IPS DF 19.7 (cell line): ENCODE data around the gene WDR76.

Experiments
- DNase-seq: peaks from one replicate; pipeline ENCODE4 v3.0.0-alpha.2; 2013; ENCODE audit warnings: low read depth, low spot score

WDR76 gene

DNA sequence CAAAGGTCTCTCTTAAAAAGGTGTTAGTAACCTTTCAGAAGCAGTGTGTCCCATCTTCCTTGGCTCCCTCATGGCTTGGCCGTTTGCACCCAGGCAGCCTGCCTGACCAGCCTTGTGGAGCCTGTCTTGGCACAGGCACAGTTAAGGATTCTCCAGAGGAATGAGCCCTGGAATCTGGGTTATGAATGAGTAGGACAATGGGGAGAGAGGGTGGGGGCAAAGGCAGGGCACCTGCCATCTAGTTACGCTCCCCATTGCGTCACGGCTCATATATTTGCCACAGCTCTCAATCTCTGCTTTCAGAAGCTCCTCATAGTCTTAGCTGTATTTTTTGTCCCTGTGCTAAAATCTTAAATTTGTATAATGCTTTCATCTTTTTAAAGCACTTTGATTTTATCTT is 50.6 kb downstream of the WDR76 start:
- DNase-seq = no peak

DNA sequence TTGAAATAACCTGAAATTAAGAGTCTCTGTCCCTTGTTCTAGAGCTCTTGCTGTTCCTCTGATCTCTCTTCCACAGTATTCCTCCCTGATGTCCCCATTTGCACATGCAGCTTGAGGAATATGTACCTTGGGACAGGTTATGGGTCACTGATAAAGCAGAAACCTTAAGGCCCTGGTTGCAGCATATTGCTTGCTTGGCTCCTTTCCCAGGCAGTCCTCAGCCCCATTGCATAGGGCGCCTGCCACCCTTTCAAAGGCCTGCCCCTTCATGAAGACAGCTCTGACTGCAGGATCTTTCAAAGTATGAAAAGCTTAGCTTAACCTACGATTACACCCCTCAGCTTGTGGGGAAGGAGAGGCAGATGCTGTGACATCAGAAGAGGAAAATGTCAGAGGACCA is 51.6 kb downstream of the WDR76 start:
- no peak for DNase-seq

DNA sequence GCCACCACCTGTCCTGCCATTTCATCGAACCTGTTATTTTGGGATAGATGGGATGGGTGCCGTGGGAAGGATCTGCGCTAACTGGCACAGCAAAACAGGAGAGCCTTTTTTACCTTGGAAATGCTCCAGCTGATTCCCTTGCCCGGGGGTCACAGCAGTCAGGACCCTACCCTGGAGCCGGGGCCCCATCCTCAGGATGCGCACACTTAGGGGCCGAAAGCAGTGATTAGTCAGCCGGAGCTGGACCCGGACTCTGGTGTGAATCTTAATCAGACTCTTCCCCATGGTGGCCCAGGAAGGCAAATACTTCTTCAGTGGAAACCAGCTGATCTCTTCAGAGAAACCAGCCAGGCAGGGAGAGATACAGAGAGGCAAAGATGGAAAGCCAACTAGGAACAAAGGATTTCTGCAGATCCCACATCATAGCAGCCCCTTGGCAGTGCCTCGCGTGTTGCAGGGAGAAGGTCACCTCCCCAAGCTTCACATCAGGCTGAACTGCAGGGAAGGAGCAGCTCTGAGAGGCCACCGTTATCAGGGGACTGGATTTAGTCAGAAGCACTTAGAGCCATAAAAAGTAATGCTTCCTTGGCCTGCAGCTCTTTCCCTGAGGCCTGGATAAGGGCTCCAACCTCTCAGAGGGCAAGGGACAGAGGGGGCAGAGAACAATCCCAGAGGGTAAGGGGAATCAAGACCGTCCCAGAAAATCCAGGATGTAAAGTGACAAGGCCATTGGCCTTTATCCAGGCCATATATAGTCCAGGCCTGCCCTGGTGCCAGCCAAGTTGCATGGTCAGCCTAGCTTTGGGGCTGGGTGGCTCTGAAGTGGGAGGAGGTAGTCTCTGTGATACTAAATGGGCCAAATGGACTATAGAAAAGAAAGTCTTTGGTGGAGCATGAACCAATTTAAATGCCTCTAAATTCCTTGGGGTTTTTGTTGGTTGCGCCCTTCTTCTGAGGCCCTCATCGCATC is 52.9 kb downstream of the WDR76 start:
- no peak for DNase-seq

DNA sequence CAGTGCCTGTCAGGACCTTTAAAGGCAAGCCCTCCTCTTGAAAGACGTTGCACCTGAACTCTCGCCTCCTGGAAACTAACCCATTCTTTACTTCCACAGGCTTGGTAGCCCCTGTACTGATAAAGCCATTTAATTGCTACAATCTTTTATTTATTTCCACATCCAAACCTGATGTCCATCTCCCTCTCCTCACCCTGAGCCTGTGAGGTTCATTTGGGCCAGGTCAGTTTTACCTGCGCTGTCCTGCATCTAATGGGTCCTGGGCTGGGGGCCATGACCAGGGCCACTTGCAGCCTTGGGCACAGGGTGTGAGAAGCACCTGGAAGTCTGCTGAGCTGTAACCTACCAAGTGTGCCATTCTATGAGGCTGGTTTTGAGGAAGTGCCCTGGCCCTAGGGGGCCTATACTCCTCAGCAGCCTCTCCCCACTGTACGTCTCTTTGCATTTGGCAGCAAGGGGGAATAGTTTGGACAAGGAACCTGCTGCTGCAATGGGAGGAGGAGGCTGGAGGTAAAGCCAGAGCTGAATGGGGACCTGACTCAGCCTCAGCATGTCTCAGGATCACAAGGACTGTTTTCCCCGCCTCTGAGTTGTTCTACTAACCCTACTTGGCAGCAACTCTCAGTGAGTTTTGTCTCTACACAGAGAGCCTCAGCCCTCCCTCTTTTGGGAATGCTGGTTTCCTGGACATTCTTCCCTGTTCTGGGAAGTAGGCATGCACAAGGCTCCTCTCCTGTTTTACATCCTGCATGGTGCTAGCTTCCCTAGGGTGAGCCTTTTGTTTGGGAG is 53.8 kb downstream of the WDR76 start:
- DNase-seq = no peak

DNA sequence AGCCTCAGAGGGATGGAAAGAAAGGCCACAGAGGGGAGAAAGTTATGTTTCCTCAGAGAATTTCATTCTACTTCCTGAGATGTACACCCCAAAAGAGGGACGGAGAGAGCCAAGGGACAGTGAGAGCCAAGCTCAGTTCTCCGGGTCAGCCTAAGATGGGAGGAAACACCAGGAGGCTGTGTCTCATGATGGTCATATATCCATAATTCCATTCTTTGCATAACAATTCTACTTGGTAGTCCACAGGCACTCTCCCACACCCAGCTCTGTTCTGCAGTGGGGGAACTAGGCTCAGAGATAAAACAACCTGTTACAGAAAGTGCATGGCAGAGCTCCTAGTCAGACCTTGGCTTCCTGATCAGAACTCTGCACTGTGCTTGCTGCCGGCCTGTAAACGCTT is 54.4 kb downstream of the WDR76 start:
- DNase-seq = no peak

DNA sequence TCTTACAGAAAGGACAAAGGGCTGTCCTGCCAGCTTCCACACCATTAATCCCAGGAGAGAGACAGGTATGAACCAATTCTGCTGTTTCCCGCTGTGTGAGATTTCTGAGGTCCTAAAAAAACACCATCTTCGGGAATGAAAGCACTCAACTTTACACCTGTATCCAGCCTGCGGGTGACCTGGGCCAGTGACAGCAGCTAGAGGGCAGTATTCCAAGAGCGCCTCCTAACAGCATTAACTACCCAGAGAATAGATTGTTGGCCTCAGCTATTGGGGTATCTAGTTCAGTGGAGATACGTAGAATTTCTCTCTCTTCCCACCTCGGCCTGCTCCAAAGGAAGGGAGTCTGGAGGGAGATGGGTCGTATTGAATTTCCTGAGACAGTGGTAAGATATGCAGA is 55.1 kb downstream of the WDR76 start:
- no peak for DNase-seq

DNA sequence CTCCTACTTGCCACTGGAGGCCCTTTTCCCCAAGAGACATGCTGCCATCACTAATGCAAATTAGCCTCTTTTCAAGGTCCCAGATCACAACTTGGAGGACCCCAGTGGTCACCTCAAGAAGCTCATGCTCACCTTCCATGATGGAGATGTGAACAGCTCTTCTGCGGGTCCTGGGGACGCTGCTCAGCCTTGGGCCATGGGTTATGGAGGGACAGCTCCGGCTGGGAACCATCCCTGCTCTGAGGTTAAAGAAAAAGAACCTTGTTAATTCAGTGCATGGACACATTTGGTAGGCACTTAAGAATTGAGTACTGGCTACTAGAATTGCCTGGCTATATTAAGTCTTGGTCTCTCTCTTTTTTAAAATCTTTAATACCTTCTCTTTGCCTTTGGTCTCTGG is 56.8 kb downstream of the WDR76 start:
- DNase-seq = no peak

DNA sequence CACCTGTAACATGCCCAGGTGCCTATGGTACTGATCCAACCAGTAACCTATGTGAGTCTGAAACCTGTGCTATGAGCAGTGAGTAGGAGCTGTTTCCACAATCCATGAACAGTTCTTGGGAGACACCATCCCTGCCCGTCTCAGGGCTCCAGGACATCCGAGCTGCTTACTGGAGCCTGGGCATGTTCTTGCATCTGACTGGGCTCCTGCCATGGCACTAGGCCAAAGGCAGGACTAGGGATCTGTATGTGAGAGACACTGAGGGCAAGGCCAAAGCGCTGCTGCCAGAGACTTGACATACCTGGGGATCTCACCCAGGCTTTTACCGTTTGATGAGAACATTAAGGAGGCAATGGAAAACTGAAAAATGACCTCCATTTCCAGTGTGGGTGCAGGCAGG is 59.8 kb downstream of the WDR76 start:
- no peak for DNase-seq

DNA sequence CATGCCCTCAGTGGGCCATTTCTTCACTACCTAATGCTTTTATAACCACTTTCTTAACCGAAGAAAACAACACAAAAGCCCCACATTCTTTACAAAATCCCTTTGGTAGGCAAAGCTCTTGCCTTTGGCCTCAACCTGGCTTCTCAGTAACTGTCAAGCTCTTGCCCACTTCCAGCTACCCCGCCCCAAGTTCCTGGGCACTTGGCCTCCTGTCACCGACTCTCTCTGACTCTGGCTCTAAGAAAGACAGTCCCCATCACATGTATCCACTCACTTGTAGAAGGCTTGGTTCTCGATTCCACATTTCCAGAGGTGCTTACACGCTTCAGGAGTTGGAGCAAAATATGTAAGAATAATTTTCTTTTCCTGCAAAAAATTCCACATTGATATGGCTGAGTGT is 61.1 kb downstream of the WDR76 start:
- DNase-seq = no peak

DNA sequence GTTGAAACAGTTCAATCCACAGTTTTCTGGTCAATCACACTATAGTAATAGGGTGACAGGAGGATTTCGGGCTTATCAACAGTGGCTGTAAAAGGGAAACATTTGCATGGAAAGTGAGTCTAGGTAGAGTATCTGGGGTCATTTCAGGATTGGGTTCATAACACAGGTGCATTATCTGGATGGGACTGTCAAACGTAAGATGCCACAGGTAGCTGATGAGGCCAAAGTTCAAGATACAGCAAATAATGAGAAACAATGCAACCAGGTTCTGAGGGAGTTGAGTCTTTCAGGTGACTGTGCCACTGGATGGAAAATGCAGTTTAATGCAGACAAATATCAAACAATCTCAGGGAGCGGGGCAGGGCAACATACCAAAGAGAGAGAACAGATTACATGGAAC is 62.2 kb downstream of the WDR76 start:
- no peak for DNase-seq

DNA sequence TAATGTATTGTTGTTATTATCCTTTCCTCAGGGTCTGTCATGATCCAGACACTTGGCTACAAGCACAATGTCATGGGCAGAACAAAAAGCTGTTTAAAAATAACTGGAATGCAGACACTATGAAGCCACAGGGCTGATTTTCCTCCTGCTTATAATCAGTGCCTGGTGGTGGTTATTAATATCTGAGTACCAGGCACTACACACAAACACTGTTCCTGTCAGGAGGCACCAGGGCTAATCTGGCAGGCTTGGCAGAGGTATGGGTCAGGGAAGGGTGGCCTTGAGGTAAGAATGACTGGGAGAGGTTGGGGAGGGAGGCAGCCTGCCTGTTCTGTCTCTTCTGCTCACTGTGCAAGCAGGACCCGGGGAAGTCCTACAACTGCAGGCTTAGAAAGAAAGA is 67.2 kb downstream of the WDR76 start:
- DNase-seq = no peak

DNA sequence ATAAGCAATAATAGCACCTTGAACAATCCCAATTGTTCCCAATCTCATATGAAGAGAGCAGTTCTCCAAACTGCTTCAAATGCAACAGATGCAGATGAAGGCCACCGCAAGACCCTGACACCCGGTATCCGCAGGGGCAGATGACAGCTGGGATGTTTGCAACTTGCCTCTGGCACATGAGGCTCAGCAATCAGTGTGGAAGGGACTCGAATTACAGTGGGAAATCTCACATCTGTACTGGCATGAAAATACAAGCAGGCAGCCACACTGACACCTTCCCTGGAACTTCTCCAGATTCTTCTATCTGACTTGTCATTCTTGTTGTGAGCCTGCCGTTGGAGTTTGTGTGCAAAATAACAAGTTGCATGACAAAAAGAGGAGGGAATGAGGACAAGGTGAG is 68.8 kb downstream of the WDR76 start:
- DNase-seq = no peak

DNA sequence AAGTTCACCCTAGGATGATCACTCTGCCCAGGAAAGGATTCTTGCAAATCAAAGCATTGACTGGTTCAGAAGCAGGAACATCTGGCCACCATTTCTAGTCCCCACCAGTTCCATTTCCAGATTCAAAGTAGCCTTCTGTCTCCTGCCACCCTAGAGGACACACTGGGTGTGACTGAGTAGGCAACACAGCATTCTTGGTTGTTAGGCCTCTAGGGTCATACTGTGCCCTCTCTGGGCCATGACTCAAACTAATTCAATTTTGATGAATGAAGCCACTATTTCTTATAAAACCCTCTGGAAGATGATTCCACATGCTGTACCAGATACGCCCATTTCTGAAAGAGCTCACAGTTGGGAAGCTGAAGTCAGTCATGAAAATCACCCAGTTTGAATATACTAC is 69.7 kb downstream of the WDR76 start:
- DNase-seq = no peak

DNA sequence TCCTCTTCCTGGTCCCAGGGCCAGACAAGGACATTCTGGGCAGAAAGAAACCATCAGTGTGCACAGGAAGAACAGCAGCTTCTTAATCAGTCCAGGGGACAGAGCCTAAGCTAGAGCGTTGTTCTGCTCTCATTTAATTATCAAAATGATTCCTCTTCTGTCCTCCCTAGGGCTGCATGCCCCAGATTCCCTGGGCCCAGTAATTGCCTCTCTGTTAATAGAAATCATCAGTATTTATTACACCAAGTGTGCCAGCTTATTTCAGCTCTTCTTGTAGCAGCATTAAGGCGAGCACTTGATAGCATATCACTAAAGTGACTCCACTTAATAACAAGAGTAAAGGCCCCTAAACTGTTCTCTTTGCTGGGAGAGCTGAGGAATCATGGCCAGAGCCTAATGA is 72.1 kb downstream of the WDR76 start:
- DNase-seq = no peak

DNA sequence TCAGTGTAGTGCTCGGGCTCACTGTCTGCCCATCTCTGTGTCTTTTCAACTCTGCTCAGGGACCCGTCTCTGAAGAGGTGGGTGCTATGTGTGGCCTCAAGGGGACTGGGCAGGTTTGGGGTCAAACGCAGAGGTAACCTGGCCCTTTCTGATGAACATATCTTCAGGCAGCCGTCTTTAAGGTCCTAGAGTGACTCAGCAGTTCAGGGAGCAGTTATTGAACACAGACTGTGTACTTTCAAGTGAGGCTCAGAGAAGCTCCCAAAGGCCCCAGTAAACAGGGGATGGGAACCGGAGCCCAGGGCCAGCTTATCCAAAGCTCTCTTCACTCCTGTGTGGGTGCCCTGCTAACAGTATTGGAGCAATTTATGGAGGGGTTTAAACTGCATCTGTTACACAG is 73.1 kb downstream of the WDR76 start:
- no peak for DNase-seq

DNA sequence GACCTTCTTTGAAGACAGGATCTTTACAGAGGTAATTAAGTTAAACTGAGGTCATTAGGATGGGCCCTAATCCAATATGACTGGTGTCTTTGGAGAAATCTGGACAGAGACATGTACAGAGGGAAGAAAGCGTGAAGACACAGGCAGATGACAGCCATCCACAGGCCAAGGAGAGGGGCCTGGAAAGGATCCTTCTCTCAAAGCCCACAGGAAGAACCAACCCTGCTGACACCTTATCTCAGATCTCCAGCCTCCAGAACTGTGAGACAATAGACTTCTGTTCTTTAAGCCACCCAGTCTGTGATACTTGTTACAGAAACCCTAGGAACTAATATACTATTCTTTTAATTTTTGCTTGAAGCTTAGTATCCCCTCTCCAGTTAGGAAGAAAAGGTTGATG is 74.2 kb downstream of the WDR76 start:
- no peak for DNase-seq

DNA sequence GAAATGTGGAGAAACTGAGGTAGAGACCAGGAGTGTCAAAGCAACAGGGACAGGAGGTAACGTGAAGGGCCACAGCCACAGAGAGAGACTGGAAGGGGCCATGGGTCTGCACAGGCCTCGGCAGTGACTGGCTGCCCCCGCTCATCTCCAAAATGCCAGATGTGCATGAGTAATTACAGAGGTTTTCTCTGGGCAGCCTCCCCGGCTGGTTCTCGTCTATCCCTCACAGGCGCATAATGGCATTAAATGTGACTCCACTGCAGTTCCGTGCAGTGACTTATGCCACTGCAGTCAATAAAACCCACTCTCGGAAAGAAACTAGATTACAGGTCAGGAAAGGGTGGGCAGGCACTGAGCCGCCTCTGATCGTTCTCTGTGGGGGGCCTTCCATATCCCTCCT is 74.7 kb downstream of the WDR76 start:
- no peak for DNase-seq

DNA sequence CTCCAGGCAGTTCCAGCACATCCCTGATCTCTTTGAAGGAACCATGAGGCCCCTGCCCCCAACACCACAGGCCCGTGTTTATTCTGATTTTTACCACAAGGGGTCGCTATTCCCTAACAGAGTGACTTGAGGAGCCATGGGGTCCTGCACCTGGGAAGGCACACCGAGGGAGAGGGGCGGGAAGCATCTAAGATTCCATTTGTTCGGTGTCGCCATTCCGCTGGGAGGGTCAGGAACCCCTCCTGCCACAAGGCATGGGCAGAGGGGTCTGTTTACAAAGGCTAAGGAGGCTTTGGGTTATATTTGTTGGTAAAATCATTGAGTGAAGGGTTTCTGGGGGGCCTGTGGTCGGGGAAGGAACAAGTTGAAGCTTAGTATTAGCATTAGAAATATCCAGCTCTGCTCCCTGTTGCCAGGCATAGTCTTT is 77.1 kb downstream of the WDR76 start:
- DNase-seq = peak; percentile 54

DNA sequence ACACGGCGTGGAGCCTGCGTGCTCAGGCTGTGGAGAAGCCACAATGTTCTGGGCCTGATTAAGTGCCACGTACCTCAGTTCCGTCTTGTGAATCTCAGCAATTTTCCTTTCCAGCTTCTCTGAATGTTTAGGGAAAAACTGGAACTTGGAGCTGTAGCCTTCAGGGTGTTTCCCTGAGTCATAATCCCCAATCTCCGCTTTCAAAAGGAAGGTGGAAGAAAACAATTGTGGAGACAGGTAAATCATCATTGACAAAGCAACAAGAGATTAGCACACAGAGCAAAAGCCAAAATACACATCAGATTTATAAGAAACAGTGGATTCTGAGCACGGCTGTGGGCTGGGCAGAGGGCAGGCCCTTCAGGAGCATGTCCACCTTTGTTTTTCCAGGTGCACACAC is 79.0 kb downstream of the WDR76 start:
- no peak for DNase-seq

DNA sequence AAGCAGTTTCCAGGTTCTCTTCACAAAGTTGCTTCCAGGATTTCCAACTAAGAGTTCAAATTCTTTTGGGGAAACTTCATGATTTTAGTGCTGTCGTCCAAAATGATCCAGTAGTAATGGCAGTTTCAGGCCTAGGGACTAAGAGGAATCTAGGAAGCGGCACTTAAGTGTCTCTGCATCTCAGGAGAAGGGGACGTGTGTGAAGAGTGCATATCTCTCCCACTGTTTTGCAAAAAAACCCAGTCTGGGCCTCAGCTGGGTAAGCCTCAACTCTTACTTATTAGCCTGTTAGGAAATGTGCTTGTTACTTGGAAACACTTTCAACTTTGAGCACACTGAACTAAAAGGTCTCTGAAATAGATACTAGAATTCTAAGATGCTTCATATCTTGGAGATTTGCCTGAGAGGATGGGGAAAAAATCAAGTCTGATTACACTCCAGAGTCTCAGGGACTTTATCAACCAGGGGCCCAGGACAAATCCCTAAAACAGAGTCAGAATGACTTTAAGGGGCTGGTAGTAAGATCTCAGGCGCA is 81.8 kb downstream of the WDR76 start:
- no peak for DNase-seq

DNA sequence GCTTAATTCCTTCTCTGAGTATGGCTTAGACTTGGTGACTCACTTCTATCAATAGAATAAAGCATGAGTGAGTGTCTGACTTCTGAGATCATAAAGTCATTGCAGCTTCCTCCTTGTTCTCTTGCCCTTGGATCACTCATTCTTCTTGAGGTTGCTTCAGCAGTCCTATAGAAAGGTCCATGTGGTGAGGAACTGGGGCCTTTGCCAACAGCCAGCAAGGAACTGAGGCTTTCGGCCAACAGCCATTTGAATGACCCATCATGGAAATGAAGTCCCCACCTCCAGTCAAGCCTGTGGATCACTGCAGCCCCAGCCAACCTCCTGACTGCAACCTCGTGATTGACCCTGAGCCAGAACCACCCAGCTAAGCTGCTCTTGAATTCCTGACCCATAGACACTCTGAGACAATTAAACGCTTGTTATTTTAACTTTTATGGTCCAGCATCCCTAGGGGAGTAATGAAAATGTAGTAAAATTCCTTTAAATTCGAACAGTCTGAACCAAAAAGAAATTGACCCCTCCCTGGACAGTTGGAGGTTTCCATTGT is 84.5 kb downstream of the WDR76 start:
- no peak for DNase-seq

DNA sequence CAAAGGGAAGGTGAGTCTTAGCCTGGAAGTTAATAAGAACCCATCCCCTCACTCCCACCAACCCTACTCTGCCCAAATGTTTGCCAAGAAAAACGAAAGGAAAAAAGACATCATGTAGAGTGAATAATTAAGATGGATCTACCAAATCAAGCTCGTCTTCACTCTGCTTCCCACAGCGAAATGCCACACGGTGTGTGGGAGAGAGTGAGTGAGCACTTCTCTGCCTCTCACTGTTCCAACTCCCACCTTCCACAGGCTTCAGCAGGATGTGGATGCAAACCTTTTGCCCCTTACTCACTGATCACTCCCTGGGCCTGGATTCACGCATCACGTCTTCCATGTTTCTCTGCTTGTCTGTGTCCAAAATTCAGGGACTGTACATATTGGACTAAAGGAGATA is 85.4 kb downstream of the WDR76 start:
- DNase-seq = no peak
